Stimulated activated CD4-positive, alpha-beta T cell treated with anti-CD3 and anti-CD28 coated beads, Interleukin-2, amount 100 ng/mL, for 4 hours (primary cell): ENCODE measurements around the gene FXYD7.
"Not testable (repeated sequence)": the region's sequence is repeated elsewhere in the genome, so short reads cannot be mapped to it uniquely, and the experiment has no call there.

ENCODE experiments used
- DNase-seq: peaks from one replicate; pipeline ENCODE4 v3.0.0-alpha.2; 2020; ENCODE audit warnings: low read depth

FXYD7 gene

GRCh38 chr19:35165200-35166058 lies 22.4 kb downstream of the FXYD7 start:
- no peak for DNase-seq

GRCh38 chr19:35166100-35167063 lies 23.3 kb downstream of the FXYD7 start:
- no peak for DNase-seq

- no peak for DNase-seq
Observed at GRCh38 chr19:35167251-35168119, 24.4 kb downstream of the FXYD7 start.

- DNase-seq, result no peak
Observed at GRCh38 chr19:35168196-35168595, 25.1 kb downstream of the FXYD7 start.

- no peak for DNase-seq
Observed at GRCh38 chr19:35169221-35169995, 26.4 kb downstream of the FXYD7 start.

GRCh38 chr19:35170359-35171061 lies 27.5 kb downstream of the FXYD7 start:
- no peak for DNase-seq

GRCh38 chr19:35171730-35172129 lies 28.7 kb downstream of the FXYD7 start:
- DNase-seq, result no peak

DNA sequence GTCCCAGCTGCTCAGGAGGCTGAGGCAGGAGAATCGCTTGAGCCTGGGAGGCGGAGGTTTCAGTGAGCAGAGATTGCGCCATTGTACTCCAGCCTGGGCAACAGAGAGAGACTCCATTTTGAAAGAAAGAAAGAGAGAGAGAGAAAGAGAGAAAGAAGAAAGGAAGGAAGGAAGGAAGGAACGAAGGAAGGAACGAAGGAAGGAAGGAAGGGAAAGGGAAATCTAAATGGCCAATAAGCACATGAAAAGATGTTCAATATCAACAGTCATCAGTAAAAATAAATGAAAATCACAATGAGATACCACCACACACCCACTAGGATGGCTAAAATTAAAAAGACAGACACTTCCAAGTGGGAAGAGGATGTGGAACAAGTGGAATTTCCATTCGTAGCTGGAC lies 31.2 kb downstream of the FXYD7 start:
- DNase-seq, result no peak

DNA sequence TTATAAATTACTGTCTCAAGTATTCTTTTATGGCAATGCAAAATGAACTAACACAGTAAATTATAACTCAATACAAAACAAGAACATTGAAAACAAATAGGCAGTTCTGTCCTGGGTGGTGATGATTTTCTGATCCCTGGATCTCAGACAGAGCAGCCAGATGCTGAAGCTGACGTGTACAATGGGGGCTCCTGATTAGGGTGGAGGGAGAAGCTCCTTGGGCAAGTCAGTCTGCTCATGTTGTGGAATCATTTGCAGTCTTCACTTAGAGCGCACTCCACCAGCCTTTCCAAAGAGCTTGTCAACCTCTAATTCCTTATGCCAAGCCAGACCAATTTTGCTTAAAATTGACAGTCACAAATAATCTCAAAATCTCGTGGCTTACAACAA lies 33.1 kb downstream of the FXYD7 start:
- DNase-seq, result no peak

DNA sequence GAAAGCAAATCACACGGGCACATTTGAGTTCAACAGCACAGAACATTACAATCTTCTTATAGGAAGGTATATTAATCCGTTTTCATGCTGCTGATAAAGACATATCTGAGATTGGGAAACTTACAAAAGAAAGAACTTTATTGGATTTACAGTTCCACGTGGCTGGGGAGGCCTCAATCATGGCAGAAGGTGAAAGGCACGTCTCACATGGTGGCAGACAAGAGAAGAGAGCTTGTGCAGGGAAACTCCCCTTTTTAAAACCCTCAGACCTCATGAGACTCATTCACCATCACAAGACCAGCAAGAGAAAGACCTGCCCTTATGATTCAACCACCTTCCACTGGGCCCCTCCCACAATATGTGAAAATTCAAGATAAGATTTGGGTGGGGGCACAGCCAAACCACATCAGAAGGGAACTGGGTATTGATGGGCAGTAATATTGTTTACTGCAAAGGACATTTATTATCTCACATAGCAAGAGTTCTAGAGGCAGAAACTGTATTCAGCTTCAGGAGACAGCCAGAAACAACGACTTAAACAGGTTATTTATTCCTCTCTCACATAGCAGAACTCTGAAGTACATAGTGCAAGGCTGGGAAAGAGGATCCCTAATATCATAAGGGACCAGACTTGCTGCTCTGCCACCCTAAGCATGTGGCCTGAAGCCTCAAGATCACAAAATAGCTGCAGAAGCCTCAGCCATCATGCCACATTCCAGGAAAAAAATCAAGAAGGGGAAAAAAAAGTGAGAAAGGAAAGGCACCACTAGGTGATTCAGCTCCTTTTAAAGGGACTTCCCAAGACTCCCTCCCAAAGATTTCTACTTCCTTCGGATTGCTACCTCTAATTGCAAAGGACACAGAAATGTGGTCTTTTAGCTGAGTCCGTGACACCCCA lies 34.6 kb downstream of the FXYD7 start:
- no peak for DNase-seq

DNA sequence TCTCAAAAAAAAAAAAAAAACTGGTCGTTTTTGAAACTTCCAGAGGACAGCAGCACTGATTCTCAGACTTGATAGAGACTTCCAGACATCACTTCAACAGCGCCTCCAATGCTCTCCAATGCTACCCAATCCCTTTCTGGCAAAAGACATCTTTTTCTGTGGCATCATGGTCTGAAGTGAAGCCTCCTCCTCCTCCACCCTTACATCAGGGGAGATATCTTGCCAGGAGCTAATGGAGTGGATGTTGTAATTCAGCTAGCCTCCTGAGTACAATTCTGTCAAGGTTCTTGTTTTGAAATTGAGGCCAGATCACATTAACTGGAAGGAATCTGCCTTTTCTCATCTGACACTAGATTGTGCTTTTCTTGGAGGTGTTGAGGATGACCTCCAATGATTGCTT lies 35.6 kb downstream of the FXYD7 start:
- DNase-seq, result no peak

DNA sequence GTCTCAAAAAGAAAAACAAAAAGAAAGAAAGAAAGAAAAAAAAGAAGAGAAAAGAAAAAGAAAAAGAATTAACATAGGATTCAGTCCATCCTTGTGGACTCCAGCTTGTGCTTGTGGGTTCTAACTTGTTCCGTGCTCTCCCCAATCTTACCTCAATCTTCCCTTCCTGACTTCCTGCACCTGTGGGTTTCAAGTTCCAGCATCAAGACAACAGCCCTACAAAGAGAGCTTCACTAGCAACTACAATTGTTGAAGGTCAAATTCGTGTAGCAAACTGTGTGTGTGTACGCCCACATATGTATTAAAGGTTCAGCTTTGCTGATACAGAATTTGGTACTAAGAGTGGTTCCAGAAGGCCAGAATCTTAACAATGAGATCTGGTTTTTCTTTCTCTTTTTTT lies 36.8 kb downstream of the FXYD7 start:
- no peak for DNase-seq

GRCh38 chr19:35181387-35181786 lies 38.3 kb downstream of the FXYD7 start:
- DNase-seq, result no peak

DNA sequence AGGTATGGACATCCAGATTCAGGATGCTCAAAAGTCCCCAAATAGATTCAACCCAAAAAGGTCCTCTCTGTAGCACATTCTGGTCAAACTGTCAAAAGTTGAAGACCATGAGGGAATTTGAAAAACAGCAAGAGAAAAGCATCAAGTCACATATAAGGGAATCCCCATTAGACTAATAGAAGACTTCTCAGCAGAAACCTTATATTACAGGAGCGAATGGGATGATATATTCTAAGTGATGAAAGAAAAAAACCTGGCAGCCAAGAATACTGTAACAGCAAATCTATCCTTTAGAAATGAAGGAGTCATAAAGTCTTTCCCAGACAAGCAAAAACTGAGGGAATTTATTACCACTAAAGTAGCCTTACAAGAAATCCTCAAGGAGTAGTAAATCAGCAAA lies 41.2 kb downstream of the FXYD7 start:
- no peak for DNase-seq

DNA sequence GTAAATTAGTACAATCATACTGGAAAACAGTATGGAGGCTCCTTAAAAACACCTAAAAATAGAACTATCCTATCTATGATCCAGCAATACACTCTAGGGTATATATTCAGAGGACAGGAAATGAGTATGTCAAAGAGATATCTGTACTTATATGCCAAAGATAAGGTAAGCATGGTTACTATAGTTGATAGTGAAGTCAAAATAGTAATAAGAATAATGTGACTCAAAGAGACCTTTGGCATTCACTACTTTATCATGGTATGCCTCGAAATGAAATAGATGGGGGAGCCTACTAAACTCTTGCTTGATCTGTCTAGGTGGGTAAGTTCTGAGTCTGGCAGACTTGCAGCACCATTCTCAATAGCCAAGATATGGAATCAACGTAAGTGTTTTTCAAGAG lies 41.8 kb downstream of the FXYD7 start:
- no peak for DNase-seq

DNA sequence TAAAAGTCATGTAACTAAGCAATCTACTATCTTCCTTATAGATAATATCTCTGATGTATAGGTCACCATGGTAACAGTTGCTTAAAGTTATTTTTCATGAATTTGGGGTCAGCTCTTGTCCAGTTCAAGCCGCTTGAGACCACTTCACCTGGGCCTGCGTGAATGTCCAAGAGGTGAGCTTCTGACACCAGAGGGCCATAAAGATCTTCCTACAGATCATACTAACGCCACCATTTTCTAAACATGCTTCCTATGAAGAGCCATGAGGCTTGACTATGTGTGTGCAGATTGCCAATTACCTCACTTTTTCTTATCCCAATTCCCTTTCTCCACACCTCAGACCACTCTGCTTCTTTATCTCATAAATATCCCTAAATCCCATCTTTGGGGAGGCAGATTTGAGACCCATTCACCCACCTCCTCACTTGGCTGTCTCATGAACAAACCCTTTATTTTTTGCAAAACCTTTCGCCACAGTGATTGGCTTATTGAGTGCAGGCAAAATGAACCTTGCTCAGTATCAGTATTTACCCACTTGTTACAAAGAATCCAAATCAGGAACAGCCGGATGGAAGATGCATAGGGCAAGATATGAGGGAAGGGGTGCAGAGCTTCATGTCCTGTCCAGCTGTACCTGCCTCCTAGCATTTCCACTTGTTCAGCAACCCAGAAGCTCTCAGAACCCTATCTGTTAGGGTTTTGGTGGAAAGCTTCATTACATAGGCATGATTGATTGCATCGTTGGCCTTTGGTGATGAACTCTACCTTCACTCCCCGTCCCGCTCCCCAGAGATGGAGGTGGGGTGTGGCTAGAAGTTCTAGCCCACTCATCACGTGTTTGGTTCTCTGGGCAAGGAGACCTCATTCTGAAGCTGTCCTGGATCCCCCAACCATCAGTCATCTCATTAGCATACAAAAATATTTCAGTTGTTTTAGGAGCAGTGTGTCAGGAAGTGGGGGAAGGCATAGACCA lies 51.2 kb downstream of the FXYD7 start:
- DNase-seq, result no peak

DNA sequence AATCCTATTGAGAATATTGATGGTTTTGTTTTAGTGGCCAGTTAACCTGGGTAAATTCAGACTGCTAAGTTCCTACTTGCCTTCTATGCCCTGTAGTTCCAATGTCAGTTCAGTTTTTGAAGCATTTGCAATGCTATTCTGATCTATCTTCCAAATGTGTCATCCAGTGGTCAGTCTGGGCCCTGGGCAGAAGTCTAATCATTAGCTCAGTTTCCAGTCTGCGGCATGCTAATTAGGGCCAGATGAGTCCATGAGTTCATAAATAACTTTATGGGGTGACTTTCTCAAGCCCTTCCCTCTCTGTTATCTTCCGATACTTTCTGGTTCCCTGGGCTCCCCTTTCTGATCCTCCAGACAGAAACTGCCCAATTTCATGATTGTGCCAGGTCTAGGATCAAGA lies 52.8 kb downstream of the FXYD7 start:
- DNase-seq, result no peak

DNA sequence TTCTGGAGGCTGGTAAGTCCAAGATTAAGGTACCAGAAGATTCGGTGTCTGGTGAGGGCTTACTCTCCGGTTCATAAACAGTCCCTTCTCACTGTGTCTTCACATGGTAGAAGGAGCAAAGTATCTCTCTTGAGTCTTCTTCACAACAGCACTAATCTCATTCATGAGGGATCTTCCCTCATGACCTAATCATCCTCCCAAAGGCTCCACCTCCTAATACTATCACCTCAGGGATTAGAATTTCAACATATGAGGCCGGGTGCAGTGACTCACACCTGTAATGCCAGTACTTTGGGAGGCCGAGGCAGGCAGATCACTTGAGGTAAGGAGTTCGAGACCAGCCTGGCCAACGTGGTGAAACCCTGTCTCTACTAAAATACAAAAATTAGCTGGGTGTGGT lies 53.8 kb downstream of the FXYD7 start:
- not testable (repeated sequence) for DNase-seq
